ENCODE measurements around the gene NUMBL. TPM values are rescaled to one million over a fixed set of nuclear protein-coding genes. Genes with fewer than 3 reads are reported as not detected.

Gene NUMBL
- total and polyA plus RNA-seq, 2 of the 8 experiments (the other 6 are each of a cell fraction or from before 2014, with no cell fraction given), result 13.5 to 24.8 TPM

GRCh38 chr19:40690693-40691420 is 406 bp upstream of the NUMBL start (continued):
- no peak for TF ChIP-seq CHD7 (IDR thresholded peaks at IDR 0.05; ENCODE audit: insufficient replicate concordance, low read length)
- no peak for TF ChIP-seq FOSL1 (IDR thresholded peaks at IDR 0.05; ENCODE audit: insufficient read depth, low read depth, low read length)
- no peak for TF ChIP-seq RXRA (IDR thresholded peaks at IDR 0.05; ENCODE audit: insufficient read depth, low read depth, low read length)
- no peak for TF ChIP-seq HDAC2 (IDR thresholded peaks at IDR 0.05; ENCODE audit: borderline replicate concordance in 1 of 2, low read depth in 2 of 2, low read length in 2 of 2)
- no peak for TF ChIP-seq ZNF274 (IDR thresholded peaks at IDR 0.05; ENCODE audit: borderline replicate concordance, extremely low read depth, low read length)
- TF ChIP-seq POLR2A (IDR thresholded peaks at IDR 0.05; ENCODE audit: control extremely low read depth in 1 of 2, low read depth in 2 of 2, low read length in 2 of 2), result peak in 1 of 2 experiments; percentile 30; a peak in 2 of 3 replicates
- no peak for TF ChIP-seq NRF1 (IDR thresholded peaks at IDR 0.05; ENCODE audit: low read depth, low read length)
